SKM-1 (cell line): ENCODE measurements around the gene CSTPP1.
"Not testable (repeated sequence)": the region's sequence is repeated elsewhere in the genome, so short reads cannot be mapped to it uniquely, and the experiment has no call there.

Experiments used
- DNase-seq: peaks from one replicate; lab custom pipeline; 2025; ENCODE audit not compliant: unreplicated experiment; lab: John Stamatoyannopoulos, UW

Gene CSTPP1

GRCh38 chr11:46907606-46908005 is 29.0 kb upstream of the CSTPP1 start:
- DNase-seq = no peak

GRCh38 chr11:46912526-46913150 is 23.9 kb upstream of the CSTPP1 start:
- DNase-seq = no peak

- DNase-seq = no peak
Measured at GRCh38 chr11:46913484-46913883, 23.1 kb upstream of the CSTPP1 start.

GRCh38 chr11:46914363-46914762 is 22.2 kb upstream of the CSTPP1 start:
- DNase-seq = no peak

- DNase-seq = no peak
Measured at GRCh38 chr11:46914910-46915309, 21.7 kb upstream of the CSTPP1 start.

GRCh38 chr11:46916286-46917108 is 20.1 kb upstream of the CSTPP1 start:
- DNase-seq = no peak

- DNase-seq = no peak
Measured at GRCh38 chr11:46917109-46917761, 19.3 kb upstream of the CSTPP1 start.

GRCh38 chr11:46917762-46918082 is 18.8 kb upstream of the CSTPP1 start:
- no peak for DNase-seq

- DNase-seq = no peak
Measured at GRCh38 chr11:46918083-46918787, 18.3 kb upstream of the CSTPP1 start, which contains the start of gene LRP4. TSS of gene LRP4 (minus strand) at chr11:46918550. CDS start at chr11:46918379, 171 bp downstream.

GRCh38 chr11:46918788-46919513 is 17.6 kb upstream of the CSTPP1 start:
- no peak for DNase-seq

GRCh38 chr11:46920755-46921154 is 15.8 kb upstream of the CSTPP1 start:
- no peak for DNase-seq

- DNase-seq = not testable (repeated sequence)
Measured at GRCh38 chr11:46927928-46928327, 8.6 kb upstream of the CSTPP1 start.

- DNase-seq = not testable (repeated sequence)
Measured at GRCh38 chr11:46928701-46929100, 7.9 kb upstream of the CSTPP1 start.

GRCh38 chr11:46930089-46930488 is 6.5 kb upstream of the CSTPP1 start:
- no peak for DNase-seq

- no peak for DNase-seq
Measured at GRCh38 chr11:46942172-46942571, 5.6 kb downstream of the CSTPP1 start.

GRCh38 chr11:46944356-46945075 is 8.0 kb downstream of the CSTPP1 start:
- DNase-seq = no peak

- no peak for DNase-seq
Measured at GRCh38 chr11:46947399-46948077, 11.0 kb downstream of the CSTPP1 start.

GRCh38 chr11:46948378-46949131 is 12.0 kb downstream of the CSTPP1 start:
- no peak for DNase-seq

- no peak for DNase-seq
Measured at GRCh38 chr11:46949297-46949696, 12.7 kb downstream of the CSTPP1 start.
